Smooth muscle cell (in vitro differentiated cells): ENCODE measurements around the gene MALT1. TPM values are rescaled to one million over a fixed set of nuclear protein-coding genes. Genes with fewer than 3 reads are reported as not detected.

Experiments used
- DNase-seq: peaks from one replicate; lab custom pipeline; 2025; ENCODE audit not compliant: unreplicated experiment; lab: John Stamatoyannopoulos, UW
- H2AFZ ChIP-seq: fragments of 200-600 bp; sonication (generic); 2 replicates; pipeline ENCODE4 v1.6.0; 2016; ENCODE audit warnings: antibody characterized with exemption, low read depth, mild to moderate bottlenecking
- H3F3A ChIP-seq: fragments of 200-600 bp; sonication (generic); 2 replicates; pipeline ENCODE4 v1.6.0; 2017; ENCODE audit warnings: antibody characterized with exemption, low read depth
- H3K27ac ChIP-seq: fragments of 200-600 bp; sonication (generic); 2 replicates; pipeline ENCODE4 v1.5.1; 2016; ENCODE audit warnings: low read depth, mild to moderate bottlenecking
- H3K27me3 ChIP-seq: fragments of 200-600 bp; sonication (generic); 2 replicates; pipeline ENCODE4 v1.6.1; 2016; ENCODE audit warnings: low read depth, mild to moderate bottlenecking
- H3K36me3 ChIP-seq: fragments of 200-600 bp; sonication (generic); 2 replicates; pipeline ENCODE4 v1.5.1; 2016; ENCODE audit warnings: low read depth
- H3K4me1 ChIP-seq: fragments of 200-600 bp; sonication (generic); 2 replicates; pipeline ENCODE4 v1.5.1; 2016; ENCODE audit warnings: low read depth
- H3K4me2 ChIP-seq: fragments of 200-600 bp; sonication (generic); 2 replicates; pipeline ENCODE4 v1.6.0; 2016; ENCODE audit warnings: mild to moderate bottlenecking
- H3K4me3 ChIP-seq: fragments of 200-600 bp; sonication (generic); 2 replicates; pipeline ENCODE4 v1.5.1; 2016; ENCODE audit warnings: mild to moderate bottlenecking
- H3K79me2 ChIP-seq: fragments of 200-600 bp; sonication (generic); 2 replicates; pipeline ENCODE4 v1.6.0; 2016; ENCODE audit warnings: low read depth, mild to moderate bottlenecking
- H3K9ac ChIP-seq: fragments of 200-600 bp; sonication (generic); 2 replicates; pipeline ENCODE4 v1.6.0; 2016; ENCODE audit warnings: low read depth
- H3K9me3 ChIP-seq: fragments of 200-600 bp; sonication (generic); replicated peaks from 2 replicates; pipeline ENCODE4 v1.5.1; 2016; ENCODE audit warnings: low read depth
- H4K20me1 ChIP-seq: fragments of 200-600 bp; sonication (generic); 2 replicates; pipeline ENCODE4 v1.6.0; 2016; ENCODE audit warnings: low read depth
- WGBS: methylation state at CpG from one replicate; pipeline ENCODE4 v1.1.7; 2016; ENCODE audit warnings: low lambda C conversion rate; 5-methylcytosine and 5-hydroxymethylcytosine counted together
- polyA plus RNA-seq: library from polyadenylated mRNA; unstranded; fragments of >200 nt; fragmentation: Nextera tagmentation; extraction: Ambion mirVana; gene quantifications from 2 replicates; pipeline ENCODE4 v1.2.1, GENCODE V29; 2016
- total RNA-seq: library from RNA; depleted of rRNA; stranded (reverse); fragments of >200 nt; gene quantifications from 2 replicates; pipeline ENCODE4 v1.2.3, GENCODE V29; 2014
- TF ChIP-seq, protein P1 (sequence below): fragments of 200-600 bp; sonication (generic); IDR thresholded peaks from 2 replicates; pipeline ENCODE4 v1.5.1; 2017; ENCODE audit warnings: borderline replicate concordance, mild to moderate bottlenecking, antibody characterized with exemption; ENCODE audit not compliant: insufficient read depth, poor library complexity, severe bottlenecking

MALT1 gene
- total and polyA plus RNA-seq, 2 experiments from 2014 or later = 12.4 to 42.2 TPM

DNA sequence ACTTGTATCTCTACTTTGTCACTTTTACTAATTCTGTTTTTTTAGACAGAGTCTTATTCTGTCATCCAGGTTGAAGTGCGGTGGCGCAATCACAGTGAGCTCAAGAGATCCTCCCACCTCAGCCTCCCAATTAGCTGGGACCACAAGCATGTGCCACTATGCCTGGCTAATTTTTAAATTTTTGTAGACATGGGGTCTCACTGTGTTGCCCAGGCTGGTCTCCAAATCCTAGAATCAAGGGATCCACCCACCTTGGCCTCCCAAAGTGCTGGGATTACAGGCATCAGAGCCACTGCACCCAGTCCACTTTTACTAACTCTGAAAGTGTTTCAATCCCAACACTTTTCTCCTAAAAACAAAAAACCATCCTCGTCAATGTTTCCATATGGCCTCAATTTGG, 94.9 kb downstream of the MALT1 start:
- H3K27ac ChIP-seq = no peak overlapping the region

DNA sequence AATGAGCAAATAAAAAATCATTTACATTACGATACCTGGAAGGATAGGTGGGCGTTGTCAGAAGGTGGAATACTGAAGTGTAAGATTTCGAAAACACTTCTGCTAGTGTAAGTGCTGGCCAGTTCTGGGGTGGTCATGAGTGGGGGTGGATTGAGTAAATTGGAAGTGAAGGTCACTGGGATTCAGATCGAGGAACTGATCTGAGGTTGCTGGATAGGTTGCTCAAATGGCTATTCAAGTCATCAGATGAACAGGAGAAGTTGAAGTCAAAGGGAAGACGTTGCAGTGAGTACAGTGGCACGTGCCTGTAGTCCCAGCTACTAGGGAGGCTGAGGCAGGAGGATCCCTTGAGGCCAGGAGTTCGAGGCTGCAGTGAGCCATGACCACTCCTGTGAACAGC, 95.7 kb downstream of the MALT1 start:
- no peak for DNase-seq
- H3K4me2 ChIP-seq = no peak overlapping the region
- H3K79me2 ChIP-seq = no peaks in the 10 kb centered on the region
- no peaks in the 10 kb centered on the region for H3K9me3 ChIP-seq
- peaks cover 6% of the 10 kb centered on the region for H3K4me1 ChIP-seq
- no peak overlapping the region for H2AFZ ChIP-seq
- H3K36me3 ChIP-seq = no peaks in the 10 kb centered on the region
- H4K20me1 ChIP-seq = no peaks in the 10 kb centered on the region
- H3F3A ChIP-seq = no peaks in the 10 kb centered on the region
- TF ChIP-seq, protein P1, sequence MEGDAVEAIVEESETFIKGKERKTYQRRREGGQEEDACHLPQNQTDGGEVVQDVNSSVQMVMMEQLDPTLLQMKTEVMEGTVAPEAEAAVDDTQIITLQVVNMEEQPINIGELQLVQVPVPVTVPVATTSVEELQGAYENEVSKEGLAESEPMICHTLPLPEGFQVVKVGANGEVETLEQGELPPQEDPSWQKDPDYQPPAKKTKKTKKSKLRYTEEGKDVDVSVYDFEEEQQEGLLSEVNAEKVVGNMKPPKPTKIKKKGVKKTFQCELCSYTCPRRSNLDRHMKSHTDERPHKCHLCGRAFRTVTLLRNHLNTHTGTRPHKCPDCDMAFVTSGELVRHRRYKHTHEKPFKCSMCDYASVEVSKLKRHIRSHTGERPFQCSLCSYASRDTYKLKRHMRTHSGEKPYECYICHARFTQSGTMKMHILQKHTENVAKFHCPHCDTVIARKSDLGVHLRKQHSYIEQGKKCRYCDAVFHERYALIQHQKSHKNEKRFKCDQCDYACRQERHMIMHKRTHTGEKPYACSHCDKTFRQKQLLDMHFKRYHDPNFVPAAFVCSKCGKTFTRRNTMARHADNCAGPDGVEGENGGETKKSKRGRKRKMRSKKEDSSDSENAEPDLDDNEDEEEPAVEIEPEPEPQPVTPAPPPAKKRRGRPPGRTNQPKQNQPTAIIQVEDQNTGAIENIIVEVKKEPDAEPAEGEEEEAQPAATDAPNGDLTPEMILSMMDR = no peak
- H3K27me3 ChIP-seq = peaks cover 17% of the 10 kb centered on the region
- H3K4me3 ChIP-seq = no peak overlapping the region
- H3K9ac ChIP-seq = no peak overlapping the region
- H3K27ac ChIP-seq = no peak overlapping the region
- 92% methylated on average over 7 of the region's 7 CpGs for WGBS

More for the DNA sequence above, 94.9 kb downstream of the MALT1 start:
- Histone ChIP-seq H3K36me3 (no peaks in the 10 kb centered on the region), H3K4me3 (no peak overlapping the region), H2AFZ (no peak overlapping the region), H3K79me2 (no peaks in the 10 kb centered on the region), H3K27me3 (peaks cover 17% of the 10 kb centered on the region), H3K4me2 (no peak overlapping the region), H3F3A (no peaks in the 10 kb centered on the region), H3K9ac (no peak overlapping the region), H4K20me1 (no peaks in the 10 kb centered on the region), H3K4me1 (peaks cover 6% of the 10 kb centered on the region), H3K9me3 (no peaks in the 10 kb centered on the region)
- no peak for DNase-seq
- WGBS = 63% methylated on average over 3 of the region's 3 CpGs
- TF ChIP-seq, protein P1 = no peak

DNA sequence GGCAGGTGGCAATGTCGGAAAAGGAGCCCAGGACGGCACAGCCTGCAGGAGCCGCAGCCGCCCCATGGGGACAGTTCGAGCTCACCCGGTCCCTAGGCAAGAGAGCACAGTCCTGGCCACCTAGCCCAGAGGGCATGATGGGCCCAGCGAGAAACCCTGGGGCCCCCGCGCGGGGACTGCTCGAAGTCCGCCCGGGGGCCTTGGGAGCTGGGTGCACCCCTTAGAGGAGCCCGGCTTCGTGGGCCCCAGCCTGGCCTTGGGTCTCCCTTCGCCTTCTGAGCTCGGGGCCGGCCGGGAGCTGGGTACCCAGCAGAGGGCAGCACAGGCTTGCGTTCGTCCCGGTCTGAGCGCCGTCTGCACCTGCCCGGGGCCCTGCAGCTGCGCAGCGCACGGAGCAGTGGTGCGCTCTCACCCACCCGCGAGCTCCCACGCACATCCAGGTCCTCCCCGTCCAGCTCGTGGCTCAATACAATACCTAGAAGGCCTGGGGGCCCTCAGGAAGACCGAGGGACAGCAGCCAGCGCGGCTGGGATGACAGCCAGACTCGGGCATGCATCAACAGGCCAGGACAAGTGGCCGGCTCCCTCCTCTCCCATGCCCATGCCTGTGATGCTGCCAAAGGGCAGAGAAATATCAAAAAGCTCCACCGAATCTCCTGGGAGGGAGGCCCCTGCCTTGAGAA, 97.2 kb downstream of the MALT1 start:
- Histone ChIP-seq H3K27ac (no peak overlapping the region), H3K79me2 (no peaks in the 10 kb centered on the region), H4K20me1 (no peaks in the 10 kb centered on the region), H3K9me3 (no peaks in the 10 kb centered on the region), H3F3A (no peaks in the 10 kb centered on the region), H3K4me3 (peak overlapping the region; percentile 24), H3K9ac (no peak overlapping the region), H3K4me1 (peaks cover 6% of the 10 kb centered on the region), H3K4me2 (peak overlapping the region; percentile 82), H2AFZ (no peak overlapping the region), H3K36me3 (no peaks in the 10 kb centered on the region), H3K27me3 (peaks cover 17% of the 10 kb centered on the region)
- TF ChIP-seq, protein P1 = peak; percentile 86
- 17% methylated on average over 35 of the region's 40 CpGs for WGBS
- DNase-seq = peak; percentile 17

DNA sequence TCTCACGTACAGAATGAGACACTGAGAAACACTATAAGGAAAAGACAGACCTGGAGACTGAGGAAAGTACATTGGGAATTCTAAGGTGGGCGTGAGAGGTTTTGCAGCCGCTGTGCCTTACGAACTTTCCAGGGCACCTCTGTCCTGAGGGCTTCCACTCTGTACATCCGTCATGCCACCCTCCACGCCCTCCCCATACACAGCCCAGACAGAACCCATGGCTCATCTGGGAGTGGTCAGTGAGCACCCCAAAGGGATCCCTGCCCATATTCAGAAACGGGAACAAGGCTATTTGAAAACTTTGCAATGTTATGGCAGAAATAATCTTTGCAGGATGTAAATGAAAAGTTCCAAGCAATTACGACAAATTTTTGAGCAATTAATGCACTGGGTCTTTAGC, 98.1 kb downstream of the MALT1 start:
- Histone ChIP-seq H3K4me2 (no peak overlapping the region), H2AFZ (no peak overlapping the region), H3K27me3 (peaks cover 17% of the 10 kb centered on the region), H3K9ac (no peak overlapping the region), H3K4me1 (peaks cover 6% of the 10 kb centered on the region), H3K27ac (no peak overlapping the region), H3F3A (peaks cover 4% of the 10 kb centered on the region), H3K9me3 (no peaks in the 10 kb centered on the region), H3K79me2 (no peaks in the 10 kb centered on the region), H4K20me1 (no peaks in the 10 kb centered on the region), H3K36me3 (no peaks in the 10 kb centered on the region), H3K4me3 (no peak overlapping the region)
- TF ChIP-seq, protein P1 = no peak
- 79% methylated on average over 8 of the region's 8 CpGs for WGBS
- no peak for DNase-seq
